Measurements from ENCODE around the gene DCDC2.
"Not testable (repeated sequence)": the region's sequence is repeated elsewhere in the genome, so short reads cannot be mapped to it uniquely, and the experiment has no call there.

DCDC2 gene

DNA sequence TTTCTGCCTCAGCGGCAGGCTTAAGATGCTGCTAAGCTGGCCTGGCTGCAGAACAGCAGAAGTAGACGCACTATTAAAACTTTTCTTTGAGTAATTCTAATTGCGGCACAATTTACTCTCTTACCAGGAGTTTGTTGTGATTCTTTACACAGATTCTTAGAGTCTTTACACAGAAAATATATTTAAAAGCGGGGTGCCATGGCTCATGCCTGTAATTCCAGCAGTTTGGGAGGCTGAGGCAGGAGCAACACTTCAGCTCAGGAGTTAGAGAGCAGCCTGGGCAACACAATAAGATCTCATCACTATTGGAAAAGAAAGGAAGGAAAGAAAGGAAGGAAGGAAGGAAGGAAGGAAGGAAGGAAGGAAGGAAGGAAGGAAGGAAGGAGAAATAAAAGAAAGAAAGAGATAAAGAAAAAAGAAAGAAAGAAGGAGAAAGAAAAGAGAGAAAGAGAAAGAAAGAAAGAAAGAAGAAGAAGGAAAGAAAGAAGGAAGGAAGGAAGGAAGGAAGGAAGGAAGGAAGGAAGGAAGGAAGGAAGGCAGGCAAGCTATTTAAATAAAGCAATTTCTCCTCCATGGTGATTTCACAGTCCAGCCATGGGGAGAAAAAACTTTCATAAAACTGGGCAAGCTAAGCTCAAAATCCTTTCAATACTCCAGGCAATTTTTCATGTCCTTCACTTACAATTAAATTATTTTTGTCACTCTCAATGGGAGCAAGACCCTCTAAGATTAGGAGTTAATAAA lies 23.8 kb upstream of the DCDC2 start:
- DNase-seq (ENCODE audit: low read depth in 2 of 2): no peak

DNA sequence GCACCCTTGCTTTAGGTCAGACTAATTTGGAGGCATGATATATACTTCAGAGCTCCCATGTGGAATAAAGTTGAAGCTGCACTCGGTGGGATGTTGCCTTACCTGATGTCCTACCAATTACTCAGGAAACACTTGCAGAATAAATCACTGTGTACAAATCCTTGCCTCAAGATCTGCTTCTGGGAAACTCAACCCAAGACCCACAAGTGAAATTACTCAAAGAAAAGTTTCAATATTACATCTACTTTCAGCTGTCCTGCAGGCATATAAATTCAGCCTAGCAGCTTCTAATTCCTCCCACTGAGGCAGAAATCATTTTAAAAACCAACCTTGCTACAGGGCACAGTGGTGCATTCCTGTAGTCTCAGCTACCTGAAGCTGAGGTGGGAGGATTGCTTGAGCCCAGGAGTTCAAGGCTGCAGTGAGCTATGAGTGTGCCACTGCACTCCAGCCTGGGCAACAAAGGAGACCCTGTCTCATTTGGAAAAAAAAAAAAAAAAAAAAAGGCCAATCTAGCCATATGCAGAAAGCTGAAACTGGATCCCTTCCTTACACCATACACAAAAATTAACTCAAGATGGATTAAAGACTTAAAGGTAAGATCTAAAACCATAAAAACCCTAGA lies 20.7 kb upstream of the DCDC2 start:
- DNase-seq (ENCODE audit: low read depth in 2 of 2): no peak

DNA sequence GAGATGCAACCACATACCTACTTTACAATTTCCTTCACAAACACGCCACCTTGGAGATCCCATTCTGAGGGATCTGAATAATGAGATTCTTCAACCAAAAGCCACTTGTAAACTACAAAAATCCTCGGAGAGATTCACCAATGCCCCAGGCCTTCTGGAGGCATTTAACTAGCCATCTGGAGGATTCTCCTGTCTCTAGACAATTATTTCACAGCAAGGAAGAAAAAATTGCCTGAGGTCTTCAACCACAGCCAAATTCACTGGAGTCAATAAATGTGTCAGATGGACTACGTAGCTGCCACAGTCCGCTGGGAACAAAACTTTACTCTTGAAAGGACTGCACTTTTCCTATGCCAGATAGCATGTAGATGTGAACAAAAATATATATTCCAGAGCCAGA lies 19.0 kb upstream of the DCDC2 start:
- DNase-seq (ENCODE audit: low read depth in 2 of 2): no peak

DNA sequence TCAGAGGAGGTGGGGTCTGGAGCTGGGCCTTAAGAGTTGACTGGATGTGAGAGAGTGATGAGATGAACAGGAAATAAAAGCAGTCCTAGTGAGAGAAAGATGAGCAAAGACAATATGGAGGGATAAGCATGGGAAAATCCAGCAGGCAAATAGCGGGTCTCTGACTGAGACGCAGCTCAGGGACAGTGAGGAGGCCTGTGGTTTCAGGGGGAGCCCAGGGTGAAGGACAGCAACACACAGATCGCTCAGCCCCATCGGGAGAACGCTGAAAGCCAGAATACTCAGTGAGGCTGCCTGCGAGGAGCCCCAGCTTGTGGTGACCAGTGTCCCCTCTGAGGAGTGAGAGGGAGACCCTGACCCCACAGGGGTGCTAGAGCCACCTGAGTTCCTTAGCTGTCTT lies 16.8 kb upstream of the DCDC2 start:
- DNase-seq (ENCODE audit: low read depth in 2 of 2): no peak

DNA sequence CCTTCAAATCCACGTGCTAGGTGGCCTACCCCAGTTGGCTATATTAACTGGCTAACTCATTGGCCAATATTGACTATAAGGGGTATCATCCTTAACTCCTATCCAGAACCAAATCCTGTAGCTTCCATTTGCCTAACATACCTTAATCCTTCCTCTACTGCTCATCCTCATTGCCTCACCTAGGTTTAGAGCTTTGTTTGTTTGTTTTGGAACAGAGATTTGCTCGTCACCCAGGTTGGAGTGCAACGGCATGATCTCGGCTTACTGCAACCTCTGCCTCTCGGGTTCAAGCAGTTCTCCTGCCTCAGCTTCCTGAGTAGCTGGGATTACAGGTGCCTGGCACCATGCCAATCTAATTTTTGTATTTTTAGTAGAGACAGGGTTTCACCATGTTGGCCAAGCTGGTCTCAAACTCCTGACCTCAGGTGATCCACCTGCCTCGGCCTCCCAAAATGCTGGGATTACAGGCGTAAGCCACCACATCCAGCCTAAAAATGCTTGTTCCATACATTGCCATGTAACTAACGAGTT lies 7.3 kb upstream of the DCDC2 start:
- DNase-seq (ENCODE audit: low read depth in 2 of 2): not testable (repeated sequence)

DNA sequence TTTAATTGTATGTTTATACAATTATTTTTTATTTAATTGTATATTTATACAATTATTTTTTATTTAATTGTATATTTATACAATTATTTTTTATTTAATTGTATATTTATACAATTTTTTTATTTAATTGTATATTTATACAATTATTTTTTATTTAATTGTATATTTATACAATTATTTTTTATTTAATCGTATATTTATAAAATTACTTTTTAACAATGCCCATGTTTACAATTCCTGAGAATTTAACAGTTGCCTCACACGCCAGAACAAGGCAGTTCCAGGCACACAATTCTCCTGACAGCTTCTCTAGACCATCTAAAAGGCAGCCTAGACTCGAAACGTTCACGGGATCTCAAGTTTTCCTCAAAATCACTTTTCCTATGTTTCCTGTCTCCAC lies 4.5 kb upstream of the DCDC2 start:
- DNase-seq (ENCODE audit: low read depth in 2 of 2): not testable (repeated sequence)

DNA sequence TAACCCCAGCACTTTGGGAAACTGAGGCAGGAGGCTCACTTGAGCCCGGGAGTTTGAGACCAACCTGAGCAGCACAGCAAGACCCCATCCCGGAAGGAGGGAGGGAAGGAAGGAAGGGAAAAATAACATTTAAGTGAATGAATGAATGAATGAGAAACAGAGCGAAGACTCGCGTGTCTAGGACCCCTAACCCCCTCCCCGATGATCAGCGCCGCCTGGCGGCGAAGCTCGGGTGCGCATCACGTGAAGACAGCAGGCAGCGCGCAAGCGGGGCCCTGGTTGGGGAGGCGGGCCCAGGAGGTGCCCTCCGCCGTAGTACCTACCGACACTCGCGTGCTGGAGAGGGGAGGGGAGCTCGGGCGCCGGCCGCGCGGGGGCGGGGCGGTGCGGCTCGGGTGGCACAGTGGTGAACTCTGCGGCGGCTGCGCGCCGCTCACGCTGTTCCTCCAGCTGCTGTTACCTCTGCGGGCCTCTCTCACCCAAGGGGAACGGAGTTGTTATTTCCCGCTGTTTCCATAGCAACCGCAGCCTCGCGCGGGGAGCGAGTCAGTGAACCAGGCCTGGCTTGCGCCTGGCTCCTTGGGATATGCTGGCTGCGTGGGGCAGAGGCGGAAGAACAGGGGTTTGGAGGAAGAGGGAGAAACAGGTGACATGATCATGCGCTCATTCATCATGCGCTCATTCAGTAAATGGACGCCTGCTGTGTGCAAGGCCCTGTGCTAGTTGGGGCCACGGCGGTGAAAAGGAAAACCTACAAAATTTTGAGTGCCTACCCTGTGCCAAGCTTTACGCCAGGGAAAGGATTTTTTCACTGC lies 2.0 kb upstream of the DCDC2 start:
- DNase-seq (ENCODE audit: low read depth in 2 of 2): peak; percentile 69 to 77

DNA sequence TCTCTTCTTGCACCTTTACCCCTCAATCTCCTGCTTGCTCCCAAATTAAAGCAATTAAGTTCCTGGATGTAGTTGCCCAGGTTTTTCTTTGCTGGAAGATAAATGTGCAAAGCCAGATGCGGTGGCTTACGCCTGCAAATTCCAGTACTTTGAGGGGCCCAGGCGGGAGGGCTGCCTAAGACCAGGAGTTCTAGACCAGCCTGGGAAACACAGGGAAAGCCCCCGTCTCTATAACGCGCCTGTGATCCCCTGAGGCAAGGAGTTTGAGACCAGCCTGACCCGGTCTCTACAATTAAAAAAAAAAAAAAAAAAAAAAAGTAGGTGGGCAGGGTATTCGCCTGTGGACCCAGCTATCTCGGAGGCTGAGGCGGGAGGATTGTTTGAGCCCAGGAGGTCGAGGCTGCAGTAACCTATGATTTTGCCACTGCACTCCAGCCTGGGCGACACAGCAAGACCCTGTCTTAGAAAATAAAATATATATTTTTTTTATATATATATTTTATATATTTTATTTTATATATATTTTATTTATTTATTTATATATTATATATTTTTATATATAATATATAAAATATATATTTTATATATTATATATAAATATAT lies 461 bp upstream of the DCDC2 start:
- no peak for DNase-seq (ENCODE audit: low read depth in 2 of 2)

DNA sequence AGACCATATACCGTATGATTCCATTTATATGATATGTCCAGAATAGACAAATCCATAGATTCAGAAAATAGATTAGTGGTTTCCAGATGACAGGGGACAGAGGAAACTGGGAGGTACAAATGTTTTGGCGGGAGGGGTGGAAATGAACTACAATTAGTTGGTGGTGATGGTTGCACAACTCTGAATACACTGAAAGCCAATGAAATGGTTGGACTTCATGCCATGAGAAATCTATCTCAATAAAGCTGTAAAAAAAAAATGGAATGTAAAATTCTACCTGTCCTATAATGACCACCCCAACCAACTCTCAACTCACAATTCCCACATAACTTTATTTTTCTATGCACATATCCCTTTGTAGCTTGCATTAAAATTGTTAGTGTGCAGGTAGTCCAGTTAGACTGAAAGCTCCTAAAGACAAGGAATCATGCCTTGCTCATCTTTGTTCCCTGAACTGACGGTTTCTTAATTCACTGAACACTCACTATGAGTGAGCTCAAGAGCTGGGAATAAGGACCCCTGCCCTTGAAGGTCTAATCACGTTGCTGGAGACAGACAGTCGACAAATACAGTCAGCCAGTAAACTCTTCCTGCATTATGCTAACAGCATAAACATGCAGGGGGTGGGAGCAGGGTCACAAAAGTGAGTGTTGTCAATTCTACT lies 1.4 kb downstream of the DCDC2 start:
- DNase-seq (ENCODE audit: low read depth in 2 of 2): no peak

DNA sequence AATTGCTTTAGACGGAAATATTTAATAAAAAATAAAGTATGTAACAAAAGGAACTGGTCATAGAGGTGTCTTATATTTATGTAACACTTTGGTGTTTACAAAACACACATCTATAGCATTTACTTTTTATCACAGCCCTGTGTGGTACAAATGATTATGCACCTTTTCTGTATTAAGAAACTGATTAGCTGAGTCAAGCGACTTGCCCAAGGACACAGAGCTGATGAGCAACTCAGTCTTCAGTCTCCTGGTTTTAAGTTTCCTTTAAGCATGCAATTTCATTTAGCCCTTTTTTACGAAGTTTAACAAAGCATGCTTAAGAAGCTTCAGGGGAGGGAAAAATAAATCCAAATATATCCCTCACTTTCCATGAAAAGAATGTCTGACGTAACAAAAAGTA lies 2.5 kb downstream of the DCDC2 start:
- DNase-seq (ENCODE audit: low read depth in 2 of 2): no peak

DNA sequence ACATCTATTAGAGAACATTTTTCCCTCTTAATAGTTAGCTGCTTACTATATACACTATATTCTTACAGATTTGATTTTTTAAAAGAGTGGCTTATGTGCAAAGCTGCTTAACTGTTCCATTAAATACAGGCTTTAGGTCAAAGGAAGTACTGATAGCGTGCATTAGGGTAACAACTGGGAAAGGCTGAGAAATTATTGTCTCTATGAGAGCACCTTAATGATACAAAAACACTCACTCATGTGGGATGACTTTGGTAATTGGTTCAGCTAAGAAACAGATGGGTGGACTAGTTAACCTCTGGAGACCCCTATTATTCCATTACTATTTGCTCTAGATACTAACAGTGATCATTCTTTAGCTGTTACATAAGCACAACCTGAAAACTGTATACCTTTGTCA lies 4.0 kb downstream of the DCDC2 start:
- DNase-seq (ENCODE audit: low read depth in 2 of 2): no peak

DNA sequence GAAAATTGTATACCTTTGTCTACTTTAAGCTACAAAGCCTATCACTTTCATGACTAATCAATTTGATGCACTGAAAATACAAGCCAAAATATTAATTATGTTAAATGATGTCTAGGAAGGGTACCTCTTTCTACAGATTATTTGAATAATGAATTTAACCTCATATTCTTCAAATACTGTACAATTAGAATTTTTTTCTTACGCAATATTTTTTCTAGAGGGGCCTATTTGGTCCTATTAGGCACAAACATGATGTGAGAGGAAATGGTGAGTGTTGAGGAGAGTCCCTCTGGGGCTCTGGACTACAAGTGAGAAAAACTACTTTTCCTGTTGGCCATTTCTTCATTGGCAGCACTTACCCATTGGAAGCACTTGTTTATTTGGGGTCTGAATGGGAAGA lies 5.4 kb downstream of the DCDC2 start:
- no peak for DNase-seq (ENCODE audit: low read depth in 2 of 2)

DNA sequence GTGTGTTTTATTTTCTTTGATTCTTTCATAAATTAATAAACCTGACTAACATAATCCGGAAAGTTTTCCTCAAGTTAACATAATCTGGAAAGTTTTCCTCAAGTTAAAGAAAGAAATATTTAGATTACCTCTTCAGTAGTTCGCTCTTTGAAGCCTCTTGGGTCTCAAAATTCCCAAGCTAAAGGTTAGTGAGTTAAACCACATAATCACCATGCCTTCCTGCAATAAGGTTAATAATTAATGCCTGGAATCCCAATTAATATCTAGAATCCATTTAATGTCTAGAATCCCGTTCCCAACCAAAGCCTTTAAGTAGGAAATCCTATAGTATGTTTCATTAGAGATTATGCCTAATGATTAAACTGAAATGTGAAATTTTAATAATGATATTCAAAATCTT lies 12.9 kb downstream of the DCDC2 start:
- DNase-seq (ENCODE audit: low read depth in 2 of 2): no peak

DNA sequence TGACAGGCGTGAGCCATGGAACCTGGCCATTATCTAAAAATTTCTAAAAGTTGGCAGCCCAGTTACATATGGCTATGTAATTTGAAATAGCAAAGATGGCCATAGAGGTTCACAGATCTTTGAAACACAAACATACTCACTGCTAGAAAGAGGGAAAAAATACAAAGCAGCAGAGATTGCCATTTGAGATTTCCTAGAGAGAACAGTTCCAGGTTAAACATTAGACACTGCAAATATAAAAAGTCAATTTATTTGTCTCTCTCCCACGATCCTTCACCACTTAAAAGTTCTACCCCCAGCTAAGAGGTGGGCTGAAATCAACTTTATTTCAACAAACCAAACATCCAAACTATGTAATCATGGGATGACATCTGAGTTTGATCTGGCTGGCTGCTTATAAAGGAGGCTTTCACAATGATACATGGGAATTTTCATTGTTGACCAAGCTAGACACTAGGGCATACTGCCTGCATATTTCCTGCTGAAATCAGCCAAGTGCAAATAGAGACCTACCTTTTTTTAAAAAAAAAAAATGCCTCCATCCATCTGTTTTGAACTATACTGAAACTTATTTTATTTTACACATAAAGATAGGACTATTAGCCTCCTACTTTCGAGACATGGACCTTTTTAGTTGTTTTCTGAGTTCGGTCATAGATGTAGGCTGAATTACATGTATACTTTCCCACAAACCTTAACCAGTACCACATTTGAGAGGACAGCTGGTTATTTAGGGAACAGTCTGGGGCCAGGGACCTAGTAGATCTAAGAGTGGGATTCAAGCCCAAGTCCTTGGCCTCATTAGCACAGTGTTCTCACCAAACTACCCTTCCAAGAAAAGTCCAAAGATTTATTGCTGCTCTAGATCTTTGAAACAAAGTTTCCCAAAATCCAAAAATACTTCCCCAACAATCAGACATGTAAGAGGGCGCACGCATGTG lies 16.6 kb downstream of the DCDC2 start:
- DNase-seq (ENCODE audit: low read depth in 2 of 2): no peak

DNA sequence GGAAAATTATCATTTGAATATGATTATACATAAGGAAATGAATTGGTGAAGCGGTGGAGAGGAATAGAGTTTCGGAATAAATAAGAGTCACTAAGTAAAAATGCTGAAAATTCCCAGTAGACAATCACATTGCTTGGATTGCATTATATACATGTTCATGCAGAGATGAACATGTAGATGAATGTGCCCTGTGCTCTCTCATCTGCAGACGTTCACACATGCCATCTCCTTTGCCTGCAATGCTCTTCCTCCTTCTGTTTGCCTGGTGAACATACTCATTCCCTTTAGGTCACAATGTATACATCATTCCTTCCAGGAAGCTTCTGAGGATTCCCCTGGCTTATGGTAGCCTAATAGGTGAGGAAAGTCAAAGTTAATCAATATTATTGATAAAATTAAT lies 17.9 kb downstream of the DCDC2 start:
- DNase-seq (ENCODE audit: low read depth in 2 of 2): no peak

DNA sequence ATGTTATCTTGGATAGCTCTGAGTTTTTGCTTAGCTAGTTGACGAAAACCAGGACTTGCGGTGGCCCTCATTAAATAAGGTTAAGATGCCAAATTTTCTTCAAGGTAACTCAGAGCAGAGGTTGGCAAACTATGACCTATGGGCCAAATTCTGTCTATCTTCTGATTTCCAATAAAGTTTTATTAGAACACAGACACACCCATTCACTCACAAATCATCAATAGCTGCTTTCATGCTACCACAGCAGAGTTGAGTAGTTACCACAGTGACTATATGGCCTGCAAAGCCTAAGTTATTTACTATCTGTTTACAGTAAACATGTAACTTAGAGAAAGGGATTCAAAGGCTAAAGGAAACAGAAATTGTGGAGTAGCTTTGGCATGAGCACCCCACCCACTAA lies 23.6 kb downstream of the DCDC2 start:
- no peak for DNase-seq (ENCODE audit: low read depth in 2 of 2)

DNA sequence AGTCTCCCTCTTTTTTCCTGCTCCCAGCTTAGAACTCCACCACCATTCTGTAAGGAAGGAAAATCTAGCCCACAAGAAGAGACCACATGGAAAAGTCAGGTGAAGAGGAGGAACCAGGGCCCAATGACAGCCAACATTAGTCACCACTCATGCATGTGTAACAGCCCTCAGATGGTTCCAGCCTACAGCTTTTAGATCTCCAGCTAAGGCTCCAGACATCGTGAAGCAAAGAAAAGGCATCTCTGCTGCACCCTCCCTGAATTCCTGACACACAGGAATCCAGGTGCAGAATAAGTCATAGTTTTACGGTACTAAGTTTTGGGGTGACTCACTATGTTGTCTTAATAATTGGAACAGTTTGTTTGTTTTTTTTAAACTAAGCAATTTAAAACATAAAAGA lies 25.5 kb downstream of the DCDC2 start:
- no peak for DNase-seq (ENCODE audit: low read depth in 2 of 2)

DNA sequence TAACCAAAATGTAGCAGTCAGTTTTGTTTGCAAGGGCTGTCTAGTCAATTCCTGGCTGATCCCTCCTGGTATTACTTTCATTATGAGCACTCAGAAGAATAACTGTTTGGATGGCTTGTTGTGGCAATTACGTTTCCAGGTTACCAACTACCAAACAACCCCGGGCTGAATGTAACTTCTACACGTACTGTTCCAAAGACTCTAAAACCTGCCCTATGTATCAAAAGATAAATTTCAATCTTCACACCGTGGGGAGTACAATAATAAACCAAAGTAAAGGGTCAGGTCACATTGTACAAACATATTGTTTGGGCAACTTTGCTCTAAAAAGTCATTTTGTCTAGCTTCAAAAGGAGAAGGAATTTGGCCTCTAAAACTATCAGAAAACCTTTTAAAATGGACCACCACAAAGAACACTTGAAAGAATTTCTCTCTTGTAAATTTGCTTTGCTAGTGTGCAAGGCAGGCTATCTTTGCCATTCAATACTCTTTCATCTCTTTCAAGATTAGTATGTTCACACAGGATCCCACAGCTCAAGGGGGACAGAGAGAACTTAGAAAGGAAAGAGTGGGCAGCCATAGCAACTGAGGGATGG lies 27.6 kb downstream of the DCDC2 start:
- no peak for DNase-seq (ENCODE audit: low read depth in 2 of 2)

DNA sequence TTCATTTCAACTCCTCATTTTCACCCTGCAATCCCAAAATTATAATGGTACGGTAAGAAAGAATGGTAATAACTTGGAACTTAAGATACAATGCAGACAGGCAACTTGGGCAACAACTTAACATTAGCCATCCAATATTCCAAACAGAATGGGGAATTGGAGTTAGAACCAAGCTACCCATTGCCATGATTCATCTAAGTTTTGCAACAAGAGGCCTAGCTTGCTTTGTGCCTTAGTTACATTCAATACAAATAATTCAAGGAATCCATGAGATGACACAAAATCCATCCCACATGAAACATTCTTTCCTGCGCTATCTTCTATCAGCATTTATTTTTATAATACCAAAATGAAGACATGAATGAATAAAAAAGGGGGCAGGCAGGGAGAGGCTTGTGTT lies 28.4 kb downstream of the DCDC2 start:
- no peak for DNase-seq (ENCODE audit: low read depth in 2 of 2)

DNA sequence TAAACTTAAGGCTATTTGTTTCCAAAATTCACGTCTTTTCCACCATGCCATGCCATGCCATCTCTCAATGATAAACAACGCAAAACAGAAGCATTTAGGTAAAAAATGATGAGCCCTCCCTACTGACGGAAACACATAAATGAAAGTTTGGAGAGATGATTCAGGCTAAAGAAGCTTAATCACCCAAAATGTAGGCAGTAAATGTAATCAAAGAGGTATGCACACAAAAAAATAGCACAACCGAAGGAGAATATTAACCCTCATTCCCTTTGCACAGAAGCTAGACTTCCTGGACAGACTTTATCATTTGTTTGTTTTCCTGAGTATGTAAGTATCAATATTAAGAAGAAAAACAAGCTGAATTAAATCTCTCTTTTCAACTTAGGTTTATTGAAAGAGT lies 28.8 kb downstream of the DCDC2 start:
- no peak for DNase-seq (ENCODE audit: low read depth in 2 of 2)
